HG03139 (cell line): ENCODE results near the gene CDC26.
A peak's percentile ranks its signal among the peaks of the same experiment; 100 is the strongest.
"Not testable (repeated sequence)": the region's sequence is repeated elsewhere in the genome, so short reads cannot be mapped to it uniquely, and the experiment has no call there.

Source experiments
- ATAC-seq: cut with Tn5 transposase; IDR thresholded peaks from one replicate; pipeline ENCODE4 v1.9.1; 2021; ENCODE audit not compliant: unreplicated experiment

Gene CDC26

DNA sequence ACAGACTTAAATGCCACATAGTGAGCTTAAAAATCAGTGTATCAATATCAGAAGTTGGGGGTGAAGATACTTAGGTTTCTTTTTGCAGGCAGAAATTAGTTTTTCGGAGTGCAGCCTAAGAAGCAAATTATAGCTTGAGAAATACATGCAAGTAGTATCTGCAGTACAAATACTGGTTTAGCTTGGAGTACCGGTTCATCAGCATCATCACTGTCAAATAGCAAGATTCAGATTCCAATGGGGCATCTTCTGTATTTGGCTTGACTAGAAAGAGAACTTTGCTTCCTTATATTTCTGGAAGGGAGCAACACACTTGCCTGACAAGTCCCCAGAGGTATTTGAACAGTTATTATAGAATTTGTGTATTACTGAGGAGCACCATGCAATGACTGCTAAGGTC, 34.2 kb downstream of the CDC26 start:
- ATAC-seq, result no peak

DNA sequence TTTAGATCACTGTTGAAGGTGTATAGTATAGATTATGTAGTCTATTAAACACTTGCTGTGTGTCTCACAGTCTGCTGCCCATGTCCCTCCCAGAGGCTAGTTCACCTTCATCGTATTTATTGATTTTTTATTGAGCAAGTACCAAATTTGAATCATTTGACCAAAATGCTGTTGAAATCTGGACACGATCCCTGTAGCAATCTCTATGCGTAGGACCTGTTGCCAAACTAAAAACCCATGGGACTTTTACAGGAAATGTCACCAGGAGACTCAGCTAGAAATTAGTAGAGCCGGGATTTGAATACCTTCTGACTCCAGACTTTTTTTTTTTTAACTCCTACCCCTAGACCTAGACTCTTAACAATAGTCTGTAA, 36.5 kb downstream of the CDC26 start:
- no peak for ATAC-seq

DNA sequence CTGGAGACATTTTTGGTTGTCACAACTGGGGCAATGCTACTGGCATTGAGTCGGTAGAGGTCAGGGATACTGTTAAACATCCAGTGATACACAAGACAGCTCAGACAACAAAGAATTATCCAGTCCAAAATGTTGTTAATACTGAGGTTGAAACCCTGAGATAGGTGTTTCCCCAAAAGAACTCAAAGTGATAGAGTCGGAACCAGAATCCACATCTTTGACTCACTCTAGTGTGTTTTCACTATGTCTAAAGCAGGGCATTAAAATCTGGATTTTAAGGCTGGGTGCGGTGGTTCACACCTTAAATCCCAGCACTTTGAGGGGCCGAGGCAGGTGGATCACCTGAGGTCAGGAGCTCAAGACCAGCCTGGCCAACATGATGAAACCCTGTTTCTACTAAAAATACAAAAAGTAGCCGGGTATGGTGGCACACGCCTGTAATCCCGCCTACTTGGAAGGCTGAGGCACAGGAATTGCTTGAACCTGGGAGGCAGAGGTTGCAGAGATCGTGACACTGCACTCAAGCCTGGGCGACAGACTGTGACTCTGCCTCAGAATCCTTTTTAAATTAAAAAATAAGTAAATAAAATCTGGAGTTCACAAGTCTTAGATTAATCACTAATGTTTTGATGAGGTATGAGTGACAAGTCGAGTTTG, 37.0 kb downstream of the CDC26 start:
- no peak for ATAC-seq

DNA sequence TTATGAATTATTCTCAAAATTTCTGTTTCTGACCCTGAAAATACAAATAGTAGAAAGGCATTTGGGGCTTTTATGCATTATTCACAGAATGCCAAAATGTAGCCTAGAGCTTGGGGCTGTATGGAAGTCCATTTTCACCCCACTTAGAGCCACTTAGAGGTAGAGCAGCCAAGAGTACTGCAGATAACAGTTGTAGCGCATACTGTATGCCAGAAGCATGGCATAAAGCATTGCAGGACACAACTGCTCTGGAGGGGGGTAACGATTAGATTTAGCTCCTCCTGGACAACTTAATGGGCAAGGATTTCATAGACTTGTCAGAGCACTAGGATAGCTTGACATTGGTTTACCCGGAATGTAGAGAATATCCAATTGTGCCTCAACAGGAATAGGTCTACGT, 38.3 kb downstream of the CDC26 start:
- ATAC-seq, result no peak

DNA sequence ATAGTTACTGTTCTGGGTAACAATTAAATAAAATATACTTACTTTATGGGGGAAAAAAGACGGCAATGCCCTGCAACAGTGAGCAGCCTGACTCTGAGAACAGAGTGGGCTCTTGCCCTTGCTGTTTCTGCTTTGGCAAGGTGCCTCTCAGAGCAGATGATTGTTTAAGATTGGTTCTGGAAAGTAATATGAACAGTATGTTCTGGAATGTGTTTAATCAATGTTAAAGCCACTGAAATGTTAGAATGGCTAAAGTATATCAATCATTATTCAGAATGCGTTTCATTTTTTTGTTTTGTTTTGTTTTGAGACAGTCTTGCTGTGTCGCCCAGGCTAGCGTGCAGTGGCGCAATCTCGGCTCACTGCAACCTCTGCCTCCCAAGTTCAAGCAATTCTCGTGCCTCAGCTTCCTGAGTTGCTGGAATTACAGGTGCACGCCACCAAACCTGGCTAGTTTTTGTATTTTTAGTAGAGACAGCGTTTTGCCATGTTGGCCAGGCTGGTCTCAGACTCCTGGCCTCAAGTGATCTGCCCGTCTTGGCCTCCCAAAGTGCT, 39.6 kb downstream of the CDC26 start:
- not testable (repeated sequence) for ATAC-seq

DNA sequence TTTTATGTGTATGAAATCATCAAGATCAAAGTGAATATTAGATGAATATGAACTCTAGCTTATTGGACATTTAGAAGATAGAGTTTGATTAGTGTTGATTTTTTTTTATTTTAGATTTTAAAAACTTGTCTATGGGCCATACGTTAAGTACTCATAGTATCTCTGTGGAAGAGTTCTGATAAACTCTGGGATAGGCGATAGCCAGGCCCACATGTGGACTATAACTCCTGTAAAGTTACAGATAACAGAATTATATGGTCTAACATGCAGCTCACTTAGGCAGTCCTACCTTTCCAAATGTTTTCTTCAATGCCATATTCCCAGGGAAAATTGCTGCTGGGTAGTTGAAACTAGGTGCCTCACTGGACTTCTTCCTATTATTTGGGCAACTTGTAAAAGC, 43.7 kb downstream of the CDC26 start:
- ATAC-seq, result no peak

DNA sequence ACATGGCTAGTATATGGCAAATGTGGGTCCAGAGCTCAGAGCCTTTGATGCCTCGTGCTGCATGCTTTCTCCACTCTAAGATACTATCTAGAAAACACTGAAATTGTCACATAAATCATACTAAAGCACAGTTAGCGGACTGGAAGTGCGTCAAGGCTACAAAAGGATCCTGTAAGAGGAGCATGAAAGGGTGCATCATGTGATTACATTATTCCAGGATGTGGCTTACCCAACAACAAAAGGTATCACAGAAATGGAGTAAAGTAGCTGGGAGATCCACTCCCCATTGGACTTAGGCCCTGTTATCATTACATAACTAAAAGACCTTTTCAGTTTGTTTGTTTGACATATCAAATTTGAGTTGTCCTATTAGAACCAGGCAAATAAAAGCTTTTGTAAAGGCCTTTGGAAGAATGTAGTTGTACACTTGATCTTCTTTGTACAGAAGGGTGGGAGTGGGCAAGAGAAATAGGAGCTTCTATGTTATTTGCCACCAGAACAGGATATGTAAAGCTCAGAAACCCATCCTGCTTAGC, 47.2 kb downstream of the CDC26 start:
- no peak for ATAC-seq

DNA sequence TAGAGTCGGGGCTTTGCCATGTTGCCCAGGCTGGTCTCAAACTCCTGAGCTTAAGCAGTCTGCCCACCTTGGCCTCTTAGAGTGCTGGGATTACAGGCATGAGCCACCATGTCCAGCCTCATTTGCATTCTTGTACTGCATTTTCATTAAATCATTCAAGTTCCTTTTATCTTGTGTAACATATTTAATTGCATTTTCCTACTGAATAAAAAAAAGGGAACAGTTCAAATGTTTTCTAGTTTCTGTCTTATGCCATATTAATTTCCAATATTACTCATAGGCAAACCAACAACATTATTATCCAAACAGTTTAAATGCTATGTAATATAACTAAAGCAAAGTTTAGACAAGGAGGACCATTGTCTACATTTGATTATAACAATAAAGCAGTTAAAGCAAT, 47.9 kb downstream of the CDC26 start:
- no peak for ATAC-seq

DNA sequence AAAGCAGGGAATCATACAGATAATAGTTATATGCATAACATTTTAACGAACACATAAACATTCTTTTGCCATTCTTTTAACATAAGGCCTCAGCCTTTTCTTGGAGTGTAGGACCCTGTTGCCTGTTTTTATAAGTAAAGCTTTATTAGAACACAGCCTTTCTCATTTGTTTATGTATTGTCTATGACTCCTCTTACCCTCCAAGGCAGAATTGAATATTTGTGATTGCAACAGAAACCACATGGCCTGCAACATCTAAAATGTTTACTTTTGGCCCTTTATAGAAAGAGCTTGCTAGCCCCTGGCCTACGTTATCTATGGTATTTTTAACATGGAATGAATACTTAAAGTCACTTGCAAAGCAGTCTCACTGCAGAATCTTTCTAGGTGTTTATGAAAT, 51.4 kb downstream of the CDC26 start:
- ATAC-seq, result no peak

DNA sequence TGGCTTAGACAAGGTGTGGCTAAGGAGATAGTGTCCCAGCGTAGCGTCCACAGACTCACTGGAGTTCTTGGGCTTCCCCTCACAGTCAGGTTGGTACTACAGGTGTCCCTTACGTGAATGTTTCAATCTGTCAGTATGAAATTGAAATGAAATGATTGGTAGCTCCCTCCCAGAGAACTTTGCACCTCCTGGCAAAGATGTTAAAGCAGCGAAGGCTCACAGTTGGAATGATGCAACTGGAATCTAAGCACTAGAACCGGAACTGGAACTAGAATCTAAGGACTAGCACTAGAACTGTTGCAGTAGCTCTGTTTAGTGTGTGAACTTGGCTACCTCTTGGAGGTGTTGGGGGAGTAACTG, 52.9 kb downstream of the CDC26 start:
- ATAC-seq, result no peak

DNA sequence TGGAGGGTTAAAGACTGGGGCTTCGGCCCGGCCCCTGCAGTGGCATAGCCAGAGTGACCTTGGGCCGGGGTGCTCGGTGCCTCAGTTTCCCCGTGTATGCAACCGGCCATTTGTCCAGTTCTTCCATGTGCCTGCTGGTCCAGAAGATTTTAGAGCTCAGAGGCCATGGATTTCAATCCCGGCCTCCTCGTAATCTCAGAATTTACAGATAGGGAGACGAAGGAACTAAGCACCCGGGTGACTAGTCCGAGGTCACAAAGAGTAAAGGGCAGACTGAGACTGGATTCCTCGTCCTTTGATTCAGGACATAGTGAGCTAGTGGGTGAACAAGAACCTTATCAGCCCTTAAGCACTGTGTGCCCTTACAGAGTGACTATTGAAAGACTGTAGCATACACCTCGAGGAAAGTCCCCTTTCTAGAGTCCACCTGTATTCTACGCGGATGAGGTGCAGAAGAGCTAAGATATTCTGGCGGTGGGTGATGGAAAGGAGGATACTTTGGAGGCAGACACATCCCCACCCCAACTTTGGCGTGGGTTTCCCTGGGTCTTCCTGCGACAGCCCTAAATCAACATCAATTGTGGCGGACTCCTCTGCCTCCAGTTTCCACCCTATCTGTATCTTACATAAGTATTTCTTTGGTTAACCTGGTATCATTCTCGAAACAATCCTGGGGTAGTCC, 53.4 kb downstream of the CDC26 start:
- ATAC-seq, result no peak

DNA sequence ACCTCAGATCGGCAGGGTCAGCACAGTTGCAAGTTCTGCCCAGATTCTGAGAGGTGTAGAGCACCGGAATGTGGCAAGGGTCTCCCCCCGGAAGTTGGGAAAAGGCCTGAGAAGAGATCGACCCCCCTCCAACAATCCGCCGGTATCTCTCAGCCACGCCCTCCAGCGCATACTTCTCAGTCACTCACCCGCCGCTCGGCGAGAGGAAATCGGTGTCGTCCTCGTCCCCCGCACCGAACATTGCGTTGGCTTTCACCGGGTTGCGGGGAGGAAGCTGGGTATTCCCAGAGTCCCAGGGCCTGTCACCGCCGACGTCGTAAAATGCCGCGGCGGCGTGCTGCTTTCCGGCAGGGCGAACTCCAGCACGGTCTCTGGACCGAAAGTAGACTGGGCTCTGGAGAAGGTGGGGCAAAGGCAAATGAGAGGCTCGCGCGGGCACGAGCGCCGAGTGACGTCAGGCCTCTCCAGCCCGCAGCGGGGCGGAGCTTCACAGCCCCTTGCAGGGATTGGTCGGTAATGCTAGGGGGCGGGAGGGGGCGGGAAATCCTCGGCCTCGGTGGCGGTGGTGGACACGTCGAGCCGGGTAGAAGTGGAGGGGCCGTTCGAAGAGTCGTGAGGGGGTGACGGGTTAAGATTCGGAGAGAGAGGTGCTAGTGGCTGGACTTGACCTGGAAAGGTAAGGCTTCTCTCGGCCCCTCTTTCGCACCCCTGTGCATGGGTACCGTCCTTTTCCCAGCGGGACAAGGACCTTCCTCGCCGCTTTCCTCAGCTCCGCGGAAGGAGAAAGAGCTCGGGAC, 54.2 kb downstream of the CDC26 start, which contains the start of the genes FKBP15 and SLC31A1:
FKBP15 (minus strand) TSS at position 275 of the 797 bp plus-strand sequence; CDS start at position 241, 34 bp downstream.
SLC31A1 (plus strand) TSS at position 542 of the 797 bp plus-strand sequence. CDS start 34,605 bp downstream, outside the sequence.
- peak; percentile 75 for ATAC-seq

DNA sequence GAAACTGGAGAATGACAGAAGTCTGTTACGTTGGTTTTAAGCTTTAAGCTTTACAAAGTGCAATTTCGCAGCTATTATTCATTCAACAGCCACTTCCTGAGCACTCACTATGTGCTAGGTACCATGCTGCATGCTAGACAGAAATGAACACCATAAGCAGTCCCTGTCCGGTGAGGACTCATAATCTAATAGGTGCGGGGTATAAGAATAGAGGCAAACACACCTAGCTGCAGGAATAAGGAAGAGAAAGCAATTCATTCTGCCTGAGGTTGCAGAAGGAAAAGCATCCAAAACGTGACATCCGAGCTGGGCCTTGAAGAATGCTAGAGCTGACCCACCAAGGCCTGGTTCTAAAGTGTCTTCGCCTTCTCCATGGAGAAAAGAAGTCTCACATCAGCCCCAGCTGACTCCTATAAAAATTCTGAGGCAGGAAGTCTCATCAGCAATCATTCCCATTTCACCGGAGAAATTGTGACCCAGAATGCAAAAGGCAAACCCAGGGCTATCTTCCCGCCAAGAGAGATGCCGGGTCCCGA, 54.8 kb downstream of the CDC26 start:
- ATAC-seq, result no peak

DNA sequence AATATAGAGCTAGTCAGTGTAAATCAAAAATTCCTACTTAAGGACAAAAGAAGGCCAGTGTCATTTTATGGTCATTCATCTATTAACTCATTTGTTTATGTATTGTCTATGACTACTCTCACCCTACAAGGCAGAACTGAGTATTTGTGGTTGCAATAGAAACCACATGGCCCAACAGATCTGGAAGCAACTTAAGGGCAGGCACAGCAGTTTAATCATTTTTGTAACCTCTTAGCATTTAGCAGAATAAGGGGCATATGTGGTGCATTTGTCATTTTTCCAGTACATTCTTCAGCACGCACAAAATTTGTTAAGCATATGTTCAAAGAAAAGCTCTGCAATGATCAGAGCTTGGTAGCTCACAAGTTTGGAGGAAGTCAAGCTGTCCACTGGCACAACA, 55.4 kb downstream of the CDC26 start:
- peak; percentile 53 for ATAC-seq

DNA sequence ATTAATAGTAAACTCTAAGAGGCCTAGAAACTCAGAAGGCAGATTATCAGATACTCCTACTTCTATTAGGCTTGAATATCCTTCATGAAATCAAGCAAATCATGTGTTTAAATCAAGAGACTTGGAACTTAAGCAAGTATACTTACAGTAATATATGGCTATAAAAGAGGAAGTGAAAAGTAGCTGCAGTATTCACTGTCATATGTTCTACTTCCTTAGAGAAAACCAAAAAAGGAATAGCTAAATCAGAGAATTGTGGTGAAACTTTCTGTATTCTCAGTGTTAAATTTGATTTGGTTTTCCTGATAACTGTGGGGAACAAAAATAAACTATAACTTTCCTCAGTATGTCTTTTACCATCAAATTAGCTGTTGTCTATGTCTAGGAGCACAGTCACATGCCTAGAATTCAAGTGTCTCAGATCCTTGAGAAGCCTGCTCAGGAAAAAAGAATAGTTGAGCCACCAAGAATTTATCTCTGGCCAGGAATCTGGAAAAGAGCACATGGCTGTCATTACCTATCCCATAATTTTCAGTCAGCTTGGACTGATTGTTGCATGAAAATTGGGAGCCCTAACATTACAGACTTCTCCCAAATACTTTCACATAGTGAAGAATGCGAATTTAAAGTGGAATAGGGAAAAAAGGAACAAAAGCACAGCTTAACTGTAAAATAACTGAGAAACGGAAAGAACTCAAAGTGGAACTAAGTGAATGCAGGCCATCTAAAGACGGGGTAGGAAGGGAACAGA, 56.0 kb downstream of the CDC26 start:
- peak; percentile 26 for ATAC-seq
